ENCODE measurements around the gene FBXO3. TPM values are rescaled to one million over a fixed set of nuclear protein-coding genes. Genes with fewer than 3 reads are reported as not detected.

Gene FBXO3
- total and polyA plus RNA-seq, 2 of the 13 experiments (the other 11 are each of a cell fraction or from before 2014, with no cell fraction given): 20.4 to 27.6 TPM

- TF ChIP-seq BRD4 (CRISPR knock-in tag; IDR thresholded peaks at IDR 0.05): no peak
- TF ChIP-seq RNF2 (conservative IDR thresholded peaks at IDR 0.05; ENCODE audit: low read depth): no peak
- peak; percentile 85; the same call in 1 of the 2 replicates for TF ChIP-seq ZGPAT (CRISPR knock-in tag; IDR thresholded peaks at IDR 0.05)
- TF ChIP-seq ZNF232 (CRISPR knock-in tag; IDR thresholded peaks at IDR 0.05; ENCODE audit: borderline replicate concordance): no peak
- no peak for TF ChIP-seq ZNF660 (CRISPR knock-in tag; IDR thresholded peaks at IDR 0.05; ENCODE audit: borderline replicate concordance, low read depth)
- TF ChIP-seq, protein P1, sequence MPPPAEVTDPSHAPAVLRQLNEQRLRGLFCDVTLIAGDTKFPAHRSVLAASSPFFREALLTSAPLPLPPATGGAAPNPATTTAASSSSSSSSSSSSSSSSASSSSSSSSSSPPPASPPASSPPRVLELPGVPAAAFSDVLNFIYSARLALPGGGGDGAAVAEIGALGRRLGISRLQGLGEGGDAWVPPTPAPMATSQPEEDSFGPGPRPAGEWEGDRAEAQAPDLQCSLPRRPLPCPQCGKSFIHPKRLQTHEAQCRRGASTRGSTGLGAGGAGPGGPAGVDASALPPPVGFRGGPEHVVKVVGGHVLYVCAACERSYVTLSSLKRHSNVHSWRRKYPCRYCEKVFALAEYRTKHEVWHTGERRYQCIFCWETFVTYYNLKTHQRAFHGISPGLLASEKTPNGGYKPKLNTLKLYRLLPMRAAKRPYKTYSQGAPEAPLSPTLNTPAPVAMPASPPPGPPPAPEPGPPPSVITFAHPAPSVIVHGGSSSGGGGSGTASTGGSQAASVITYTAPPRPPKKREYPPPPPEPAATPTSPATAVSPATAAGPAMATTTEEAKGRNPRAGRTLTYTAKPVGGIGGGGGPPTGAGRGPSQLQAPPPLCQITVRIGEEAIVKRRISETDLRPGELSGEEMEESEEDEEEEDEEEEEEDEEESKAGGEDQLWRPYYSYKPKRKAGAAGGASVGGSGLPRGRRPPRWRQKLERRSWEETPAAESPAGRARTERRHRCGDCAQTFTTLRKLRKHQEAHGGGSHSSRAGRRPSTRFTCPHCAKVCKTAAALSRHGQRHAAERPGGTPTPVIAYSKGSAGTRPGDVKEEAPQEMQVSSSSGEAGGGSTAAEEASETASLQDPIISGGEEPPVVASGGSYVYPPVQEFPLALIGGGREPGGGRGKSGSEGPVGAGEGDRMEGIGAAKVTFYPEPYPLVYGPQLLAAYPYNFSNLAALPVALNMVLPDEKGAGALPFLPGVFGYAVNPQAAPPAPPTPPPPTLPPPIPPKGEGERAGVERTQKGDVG (CRISPR knock-in tag; IDR thresholded peaks at IDR 0.05; ENCODE audit: borderline replicate concordance): peak; percentile 63; the same call in 1 of the 2 replicates
- TF ChIP-seq CEBPG (CRISPR knock-in tag; IDR thresholded peaks at IDR 0.05): peak; percentile 89
- no peak for TF ChIP-seq HOXA9 (CRISPR knock-in tag; IDR thresholded peaks at IDR 0.05; ENCODE audit: borderline replicate concordance)
- TF ChIP-seq, protein P2, sequence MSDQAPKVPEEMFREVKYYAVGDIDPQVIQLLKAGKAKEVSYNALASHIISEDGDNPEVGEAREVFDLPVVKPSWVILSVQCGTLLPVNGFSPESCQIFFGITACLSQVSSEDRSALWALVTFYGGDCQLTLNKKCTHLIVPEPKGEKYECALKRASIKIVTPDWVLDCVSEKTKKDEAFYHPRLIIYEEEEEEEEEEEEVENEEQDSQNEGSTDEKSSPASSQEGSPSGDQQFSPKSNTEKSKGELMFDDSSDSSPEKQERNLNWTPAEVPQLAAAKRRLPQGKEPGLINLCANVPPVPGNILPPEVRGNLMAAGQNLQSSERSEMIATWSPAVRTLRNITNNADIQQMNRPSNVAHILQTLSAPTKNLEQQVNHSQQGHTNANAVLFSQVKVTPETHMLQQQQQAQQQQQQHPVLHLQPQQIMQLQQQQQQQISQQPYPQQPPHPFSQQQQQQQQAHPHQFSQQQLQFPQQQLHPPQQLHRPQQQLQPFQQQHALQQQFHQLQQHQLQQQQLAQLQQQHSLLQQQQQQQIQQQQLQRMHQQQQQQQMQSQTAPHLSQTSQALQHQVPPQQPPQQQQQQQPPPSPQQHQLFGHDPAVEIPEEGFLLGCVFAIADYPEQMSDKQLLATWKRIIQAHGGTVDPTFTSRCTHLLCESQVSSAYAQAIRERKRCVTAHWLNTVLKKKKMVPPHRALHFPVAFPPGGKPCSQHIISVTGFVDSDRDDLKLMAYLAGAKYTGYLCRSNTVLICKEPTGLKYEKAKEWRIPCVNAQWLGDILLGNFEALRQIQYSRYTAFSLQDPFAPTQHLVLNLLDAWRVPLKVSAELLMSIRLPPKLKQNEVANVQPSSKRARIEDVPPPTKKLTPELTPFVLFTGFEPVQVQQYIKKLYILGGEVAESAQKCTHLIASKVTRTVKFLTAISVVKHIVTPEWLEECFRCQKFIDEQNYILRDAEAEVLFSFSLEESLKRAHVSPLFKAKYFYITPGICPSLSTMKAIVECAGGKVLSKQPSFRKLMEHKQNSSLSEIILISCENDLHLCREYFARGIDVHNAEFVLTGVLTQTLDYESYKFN (CRISPR knock-in tag; conservative IDR thresholded peaks at IDR 0.05): peak; percentile 94
- no peak for TF ChIP-seq KLF9 (CRISPR knock-in tag; IDR thresholded peaks at IDR 0.05; ENCODE audit: low read depth)
- no peak for TF ChIP-seq MLX (CRISPR knock-in tag; IDR thresholded peaks at IDR 0.05)
- no peak for TF ChIP-seq ONECUT2 (CRISPR knock-in tag; IDR thresholded peaks at IDR 0.05)
- no peak for TF ChIP-seq KLF15 (CRISPR knock-in tag; IDR thresholded peaks at IDR 0.05; ENCODE audit: borderline replicate concordance)
- peak; percentile 26; the same call in 1 of the 2 replicates for TF ChIP-seq ZNF614 (CRISPR knock-in tag; IDR thresholded peaks at IDR 0.05; ENCODE audit: borderline replicate concordance)
- no peak; the same call in 1 of the 2 replicates for TF ChIP-seq ZNF33B (CRISPR knock-in tag; IDR thresholded peaks at IDR 0.05)
- TF ChIP-seq RORA (CRISPR knock-in tag; IDR thresholded peaks at IDR 0.05): no peak
- no peak for TF ChIP-seq ZBTB46 (CRISPR knock-in tag; IDR thresholded peaks at IDR 0.05; ENCODE audit: borderline replicate concordance)
- no peak for TF ChIP-seq ZNF839 (CRISPR knock-in tag; IDR thresholded peaks at IDR 0.05; ENCODE audit: borderline replicate concordance)
- TF ChIP-seq ZNF792 (CRISPR knock-in tag; IDR thresholded peaks at IDR 0.05): peak; percentile 56; the same call in 1 of the 2 replicates
- TF ChIP-seq ZBTB38 (CRISPR knock-in tag; IDR thresholded peaks at IDR 0.05): no peak
Observed at GRCh38 chr11:33699515-33700062, 74.7 kb downstream of the FBXO3 start (continued).

Measured in HepG2 (cell line).